ENCODE data around the gene CCDC33.

Gene CCDC33

DNA sequence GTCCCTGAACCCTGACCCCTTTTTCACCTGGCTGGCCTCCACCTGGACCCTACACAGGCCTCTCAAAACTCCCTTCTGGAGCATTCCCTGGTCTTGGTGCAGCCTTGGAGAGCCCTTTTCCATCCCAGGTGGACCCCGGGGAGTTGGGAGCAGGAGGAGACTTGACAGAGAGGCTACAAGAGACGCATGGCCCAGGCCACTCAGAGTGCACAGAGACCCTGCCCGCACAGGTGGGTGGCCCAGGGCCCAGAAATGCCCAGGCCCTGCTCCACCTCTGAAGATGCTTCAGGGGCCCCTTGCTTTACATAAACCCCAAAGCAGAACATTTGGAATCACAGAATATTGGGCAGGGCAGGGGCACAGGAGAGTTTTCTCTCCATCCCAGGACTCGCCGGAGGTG, 97.0 kb downstream of the CCDC33 start:
- Histone ChIP-seq H2BK12ac (ENCODE audit: low read length in 2 of 2) (no peak overlapping the region), H4K91ac (ENCODE audit: low read length) (no peak overlapping the region), H3K4ac (ENCODE audit: low read depth in 1 of 2, low read length in 2 of 2) (no peak overlapping the region), H4K8ac (ENCODE audit: low read length) (no peak overlapping the region), H2AK5ac (ENCODE audit: low read length, severe bottlenecking) (no peak overlapping the region), H3K27ac (ENCODE audit: low read length, poor library complexity, severe bottlenecking) (no peak overlapping the region), H3K79me1 (replicated peaks; ENCODE audit: low read length, poor library complexity, severe bottlenecking) (no peaks in the 10 kb centered on the region), H3K4me2 (ENCODE audit: low read length, poor library complexity, severe bottlenecking) (no peak overlapping the region), H3K9ac (ENCODE audit: low read length) (no peak overlapping the region), H3K14ac (ENCODE audit: low read length in 2 of 2) (no peak overlapping the region), H2BK120ac (ENCODE audit: low read depth, low read length) (no peak overlapping the region), H2BK15ac (ENCODE audit: low read depth, poor library complexity, severe bottlenecking) (peak overlapping the region; percentile 31), H2AFZ (ENCODE audit: low read depth, low read length) (no peak overlapping the region), H3K36me3 (ENCODE audit: control insufficient read depth in 1 of 2, insufficient read depth in 2 of 2, low read depth in 1 of 2, low read length in 2 of 2) (no peaks in the 10 kb centered on the region), H3K23ac (ENCODE audit: low read length in 2 of 2) (no peak overlapping the region), H3K4me1 (ENCODE audit: control insufficient read depth, insufficient read depth, low read depth, low read length) (peaks cover 7% of the 10 kb centered on the region), H3K9me3 (ENCODE audit: control insufficient read depth, low read length) (no peaks in the 10 kb centered on the region), H3K27me3 (ENCODE audit: control insufficient read depth in 1 of 2, insufficient read depth in 1 of 2, low read length in 2 of 2) (peaks cover 8 to 41% of the 10 kb centered on the region in 2 experiments), H3K18ac (ENCODE audit: low read depth in 1 of 2, low read length in 2 of 2) (no peak overlapping the region), H3K4me3 (ENCODE audit: insufficient read depth in 1 of 2, low read depth in 1 of 2, low read length in 2 of 2) (no peak overlapping the region), H2BK5ac (ENCODE audit: low read depth, low read length, poor library complexity, severe bottlenecking) (no peak overlapping the region)
- WGBS: 92% methylated on average over 5 of the region's 5 CpGs
- DNase-seq: no peak

DNA sequence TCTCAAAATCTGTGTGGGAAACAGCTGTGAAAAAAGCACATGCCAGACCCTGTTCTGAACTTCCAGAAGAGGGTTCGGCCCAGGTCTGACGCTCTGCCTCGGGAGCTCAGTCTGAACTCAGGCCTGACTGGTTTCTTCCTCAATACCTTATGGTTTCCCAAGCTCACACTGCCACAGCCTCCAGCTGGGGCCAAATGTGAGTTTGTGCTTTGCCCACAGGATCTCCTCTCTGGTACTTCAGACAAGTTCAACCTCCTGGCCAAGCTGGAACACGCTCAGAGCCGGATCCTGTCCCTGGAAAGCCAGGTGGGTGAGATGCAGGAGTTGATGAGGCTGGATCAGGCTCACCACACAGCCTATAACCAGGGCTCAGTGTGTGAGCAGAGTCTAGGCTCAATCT, 97.5 kb downstream of the CCDC33 start:
- no peak overlapping the region for H3K4ac ChIP-seq (ENCODE audit: low read depth in 1 of 2, low read length in 2 of 2)
- H3K18ac ChIP-seq (ENCODE audit: low read depth in 1 of 2, low read length in 2 of 2): no peak overlapping the region
- no peak overlapping the region for H3K23ac ChIP-seq (ENCODE audit: low read length in 2 of 2)
- H3K36me3 ChIP-seq (ENCODE audit: control insufficient read depth in 1 of 2, insufficient read depth in 2 of 2, low read depth in 1 of 2, low read length in 2 of 2): no peaks in the 10 kb centered on the region
- H3K9me3 ChIP-seq (ENCODE audit: control insufficient read depth, low read length): no peaks in the 10 kb centered on the region
- no peak for DNase-seq
- peaks cover 2% of the 10 kb centered on the region for H3K4me1 ChIP-seq (ENCODE audit: control insufficient read depth, insufficient read depth, low read depth, low read length)
- no peak overlapping the region for H3K4me2 ChIP-seq (ENCODE audit: low read length, poor library complexity, severe bottlenecking)
- no peak overlapping the region for H3K4me3 ChIP-seq (ENCODE audit: insufficient read depth in 1 of 2, low read depth in 1 of 2, low read length in 2 of 2)
- WGBS: 86% methylated on average over 5 of the region's 5 CpGs
- H3K27ac ChIP-seq (ENCODE audit: low read length, poor library complexity, severe bottlenecking): no peak overlapping the region
- no peak overlapping the region for H3K9ac ChIP-seq (ENCODE audit: low read length)
- H3K14ac ChIP-seq (ENCODE audit: low read length in 2 of 2): no peak overlapping the region
- H2BK5ac ChIP-seq (ENCODE audit: low read depth, low read length, poor library complexity, severe bottlenecking): no peak overlapping the region
- H4K8ac ChIP-seq (ENCODE audit: low read length): no peak overlapping the region
- H2AK5ac ChIP-seq (ENCODE audit: low read length, severe bottlenecking): no peak overlapping the region
- H2AFZ ChIP-seq (ENCODE audit: low read depth, low read length): no peak overlapping the region
- no peak overlapping the region for H2BK12ac ChIP-seq (ENCODE audit: low read length in 2 of 2)
- no peak overlapping the region for H2BK15ac ChIP-seq (ENCODE audit: low read depth, poor library complexity, severe bottlenecking)
- H3K27me3 ChIP-seq (ENCODE audit: control insufficient read depth in 1 of 2, insufficient read depth in 1 of 2, low read length in 2 of 2): peaks cover 8 to 38% of the 10 kb centered on the region in 2 experiments
- H3K79me1 ChIP-seq (replicated peaks; ENCODE audit: low read length, poor library complexity, severe bottlenecking): no peaks in the 10 kb centered on the region
- H2BK120ac ChIP-seq (ENCODE audit: low read depth, low read length): no peak overlapping the region
- no peak overlapping the region for H4K91ac ChIP-seq (ENCODE audit: low read length)

- H3K4me3 ChIP-seq (ENCODE audit: insufficient read depth in 1 of 2, low read depth in 1 of 2, low read length in 2 of 2): no peak overlapping the region
- H4K8ac ChIP-seq (ENCODE audit: low read length): no peak overlapping the region
- H2AFZ ChIP-seq (ENCODE audit: low read depth, low read length): no peak overlapping the region
- no peak overlapping the region for H3K9ac ChIP-seq (ENCODE audit: low read length)
- H4K91ac ChIP-seq (ENCODE audit: low read length): no peak overlapping the region
- DNase-seq: no peak
- no peak overlapping the region for H2BK120ac ChIP-seq (ENCODE audit: low read depth, low read length)
- WGBS: 92% methylated on average over 1 of the region's 1 CpG
- H2AK5ac ChIP-seq (ENCODE audit: low read length, severe bottlenecking): no peak overlapping the region
- H2BK5ac ChIP-seq (ENCODE audit: low read depth, low read length, poor library complexity, severe bottlenecking): no peak overlapping the region
- no peaks in the 10 kb centered on the region for H3K36me3 ChIP-seq (ENCODE audit: control insufficient read depth in 1 of 2, insufficient read depth in 2 of 2, low read depth in 1 of 2, low read length in 2 of 2)
- H2BK12ac ChIP-seq (ENCODE audit: low read length in 2 of 2): no peak overlapping the region
- peaks cover 8 to 38% of the 10 kb centered on the region in 2 experiments for H3K27me3 ChIP-seq (ENCODE audit: control insufficient read depth in 1 of 2, insufficient read depth in 1 of 2, low read length in 2 of 2)
- no peak overlapping the region for H3K14ac ChIP-seq (ENCODE audit: low read length in 2 of 2)
- no peak overlapping the region for H3K4me2 ChIP-seq (ENCODE audit: low read length, poor library complexity, severe bottlenecking)
- no peak overlapping the region for H3K4ac ChIP-seq (ENCODE audit: low read depth in 1 of 2, low read length in 2 of 2)
- no peak overlapping the region for H3K27ac ChIP-seq (ENCODE audit: low read length, poor library complexity, severe bottlenecking)
- H3K4me1 ChIP-seq (ENCODE audit: control insufficient read depth, insufficient read depth, low read depth, low read length): no peaks in the 10 kb centered on the region
- H3K9me3 ChIP-seq (ENCODE audit: control insufficient read depth, low read length): no peaks in the 10 kb centered on the region
- no peak overlapping the region for H3K23ac ChIP-seq (ENCODE audit: low read length in 2 of 2)
- no peak overlapping the region for H3K18ac ChIP-seq (ENCODE audit: low read depth in 1 of 2, low read length in 2 of 2)
- H2BK15ac ChIP-seq (ENCODE audit: low read depth, poor library complexity, severe bottlenecking): no peak overlapping the region
- H3K79me1 ChIP-seq (replicated peaks; ENCODE audit: low read length, poor library complexity, severe bottlenecking): no peaks in the 10 kb centered on the region
Observed at GRCh38 chr15:74334127-74334526, 98.0 kb downstream of the CCDC33 start.

DNA sequence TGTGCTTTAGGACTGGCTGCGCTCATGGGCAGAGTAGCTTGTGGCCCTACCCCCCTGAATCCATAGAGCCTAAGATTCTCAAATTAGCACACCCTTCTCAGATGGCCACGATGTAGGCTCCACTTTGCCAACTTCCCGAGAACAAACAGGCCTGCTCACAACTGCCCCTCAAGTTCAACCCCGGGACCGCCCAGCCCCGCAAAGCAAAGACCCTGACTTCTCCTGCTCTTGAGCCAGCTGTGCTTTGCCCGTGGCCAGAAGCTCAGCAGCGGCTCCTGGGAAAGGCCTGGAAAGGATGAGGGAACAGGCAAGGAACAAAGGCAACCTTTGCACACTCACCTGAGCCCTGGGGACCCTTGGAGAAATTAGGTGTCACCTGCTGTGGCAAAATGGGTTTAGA, 99.3 kb downstream of the CCDC33 start:
- no peaks in the 10 kb centered on the region for H3K9me3 ChIP-seq (ENCODE audit: control insufficient read depth, low read length)
- H3K23ac ChIP-seq (ENCODE audit: low read length in 2 of 2): no peak overlapping the region
- no peaks in the 10 kb centered on the region for H3K4me1 ChIP-seq (ENCODE audit: control insufficient read depth, insufficient read depth, low read depth, low read length)
- no peak overlapping the region for H3K18ac ChIP-seq (ENCODE audit: low read depth in 1 of 2, low read length in 2 of 2)
- no peak overlapping the region for H2BK12ac ChIP-seq (ENCODE audit: low read length in 2 of 2)
- no peak overlapping the region for H4K91ac ChIP-seq (ENCODE audit: low read length)
- H2BK15ac ChIP-seq (ENCODE audit: low read depth, poor library complexity, severe bottlenecking): no peak overlapping the region
- no peak overlapping the region for H3K14ac ChIP-seq (ENCODE audit: low read length in 2 of 2)
- no peaks in the 10 kb centered on the region for H3K36me3 ChIP-seq (ENCODE audit: control insufficient read depth in 1 of 2, insufficient read depth in 2 of 2, low read depth in 1 of 2, low read length in 2 of 2)
- H2BK120ac ChIP-seq (ENCODE audit: low read depth, low read length): no peak overlapping the region
- no peak for DNase-seq
- no peak overlapping the region for H2AFZ ChIP-seq (ENCODE audit: low read depth, low read length)
- no peak overlapping the region for H2BK5ac ChIP-seq (ENCODE audit: low read depth, low read length, poor library complexity, severe bottlenecking)
- H3K9ac ChIP-seq (ENCODE audit: low read length): no peak overlapping the region
- peaks cover 8 to 27% of the 10 kb centered on the region in 2 experiments for H3K27me3 ChIP-seq (ENCODE audit: control insufficient read depth in 1 of 2, insufficient read depth in 1 of 2, low read length in 2 of 2)
- no peak overlapping the region for H3K4me3 ChIP-seq (ENCODE audit: insufficient read depth in 1 of 2, low read depth in 1 of 2, low read length in 2 of 2)
- no peaks in the 10 kb centered on the region for H3K79me1 ChIP-seq (replicated peaks; ENCODE audit: low read length, poor library complexity, severe bottlenecking)
- no peak overlapping the region for H3K4me2 ChIP-seq (ENCODE audit: low read length, poor library complexity, severe bottlenecking)
- no peak overlapping the region for H2AK5ac ChIP-seq (ENCODE audit: low read length, severe bottlenecking)
- H3K27ac ChIP-seq (ENCODE audit: low read length, poor library complexity, severe bottlenecking): no peak overlapping the region
- 91% methylated on average over 8 of the region's 8 CpGs for WGBS
- H4K8ac ChIP-seq (ENCODE audit: low read length): no peak overlapping the region
- no peak overlapping the region for H3K4ac ChIP-seq (ENCODE audit: low read depth in 1 of 2, low read length in 2 of 2)
